ENCODE data around the gene ATP7A.

The ATP7A gene

DNA sequence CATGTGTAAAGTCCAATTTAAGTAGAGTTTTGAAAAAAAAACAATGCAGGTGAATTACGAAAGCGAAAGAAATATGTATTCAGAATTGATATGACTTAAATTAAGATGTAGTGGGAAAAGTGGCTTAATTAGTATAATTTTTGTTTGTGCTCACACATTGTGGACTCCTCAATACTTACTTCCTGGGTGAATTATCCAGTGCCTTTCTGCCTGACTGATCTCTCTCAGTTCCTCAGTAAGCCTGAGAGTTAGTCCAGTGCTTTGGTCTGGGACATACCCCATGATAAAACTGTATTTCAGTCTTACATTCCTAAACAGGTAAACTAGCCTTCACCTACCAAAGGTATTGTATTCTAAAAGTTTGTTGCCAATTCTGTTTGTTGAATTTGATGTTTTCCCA is 50.6 kb downstream of the ATP7A start:
- DNase-seq (ENCODE audit: insufficient read length, low spot score), result no peak
- TF ChIP-seq POLR2A (IDR thresholded peaks at IDR 0.05; ENCODE audit: low read depth, low read length), result no peak
- no peak for FAIRE-seq

GRCh38 chrX:77962068-77962902 is 51.8 kb downstream of the ATP7A start:
- no peak for DNase-seq (ENCODE audit: insufficient read length, low spot score)
- TF ChIP-seq POLR2A (IDR thresholded peaks at IDR 0.05; ENCODE audit: low read depth, low read length), result no peak
- FAIRE-seq, result no peak

DNA sequence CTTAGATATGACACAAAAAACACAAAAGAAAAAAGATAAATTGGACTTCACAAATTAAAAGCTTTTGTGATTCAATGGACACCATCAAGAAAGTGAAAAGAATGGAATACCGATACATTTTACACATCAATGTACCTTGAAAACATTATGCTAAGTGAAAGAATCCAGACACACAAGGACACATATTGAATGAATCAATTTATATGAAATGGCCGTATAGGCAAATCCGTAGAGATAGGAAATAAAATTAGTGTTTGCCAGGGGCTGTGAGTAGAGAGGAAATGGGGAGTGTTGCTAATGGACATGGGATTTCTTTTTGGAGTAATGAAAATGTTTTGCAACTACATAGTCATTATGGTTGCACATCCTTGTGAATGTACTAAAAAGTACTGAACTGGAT is 55.9 kb downstream of the ATP7A start:
- TF ChIP-seq POLR2A (IDR thresholded peaks at IDR 0.05; ENCODE audit: low read depth, low read length), result no peak
- FAIRE-seq, result no peak
- no peak for DNase-seq (ENCODE audit: insufficient read length, low spot score)

DNA sequence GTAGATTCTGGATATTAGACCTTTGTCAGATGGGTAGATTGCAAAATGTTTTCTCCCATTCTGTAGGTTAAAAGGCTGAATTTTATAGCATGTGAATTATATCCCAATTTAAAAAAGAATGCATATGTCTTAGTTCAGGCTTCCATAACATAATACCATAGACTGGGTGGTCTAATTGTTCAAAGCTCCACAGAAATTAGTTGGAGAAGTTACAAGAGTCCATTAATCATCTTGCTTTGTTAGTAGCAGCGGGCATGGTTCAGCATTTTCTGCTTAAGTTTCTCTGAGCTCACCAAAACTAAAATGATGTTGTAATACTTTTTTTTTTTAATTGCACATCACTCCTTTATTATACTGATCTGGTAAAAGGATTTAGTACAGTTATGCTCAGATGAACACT is 57.1 kb downstream of the ATP7A start:
- TF ChIP-seq POLR2A (IDR thresholded peaks at IDR 0.05; ENCODE audit: low read depth, low read length), result no peak
- DNase-seq (ENCODE audit: insufficient read length, low spot score), result no peak
- no peak for FAIRE-seq

DNA sequence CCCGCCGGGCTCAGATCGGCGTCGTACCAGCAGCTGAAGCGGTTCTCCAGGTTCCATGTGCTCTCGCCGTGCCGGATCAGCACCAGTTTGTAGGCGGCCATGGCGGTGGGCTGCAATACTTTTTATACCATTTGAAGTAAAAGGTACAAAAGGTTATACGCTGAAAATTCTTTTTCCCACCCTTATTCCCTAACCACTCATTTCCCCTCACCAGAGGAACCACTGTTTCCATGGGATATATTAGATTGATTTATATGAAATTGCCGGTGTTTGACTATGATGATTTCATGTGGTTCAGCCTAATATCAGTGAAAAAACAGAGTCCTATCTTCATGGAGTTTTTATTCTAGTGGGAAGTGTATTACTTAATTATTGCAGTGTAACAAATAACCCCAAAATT is 59.0 kb downstream of the ATP7A start, which contains the start of gene PGAM4:
PGAM4 (minus strand) TSS at position 101 of the 400 bp plus-strand sequence; CDS start at position 101, 0 bp downstream.
- DNase-seq (ENCODE audit: insufficient read length, low spot score) (no peak), FAIRE-seq (no peak)
- TF ChIP-seq POLR2A (IDR thresholded peaks at IDR 0.05; ENCODE audit: low read depth, low read length), result no peak

DNA sequence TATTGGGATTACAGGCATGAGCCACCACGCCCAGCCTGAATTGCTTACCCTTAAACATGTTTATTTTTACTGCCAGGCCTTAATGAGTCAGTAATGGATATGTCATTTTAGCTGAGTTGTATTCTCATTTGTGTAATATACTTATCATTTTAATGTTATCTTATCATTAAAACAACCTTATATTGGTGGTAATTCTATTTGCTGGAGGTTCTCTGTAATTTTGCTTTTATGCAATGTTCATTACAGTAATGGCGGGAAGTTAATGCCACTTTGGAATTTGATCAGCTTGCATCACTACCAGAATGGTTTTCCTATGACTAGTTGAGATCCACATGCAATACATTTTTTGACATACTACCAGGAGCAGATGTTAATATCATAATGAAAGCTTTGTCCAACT is 65.3 kb downstream of the ATP7A start:
- no peak for TF ChIP-seq POLR2A (IDR thresholded peaks at IDR 0.05; ENCODE audit: low read depth, low read length)
- no peak for DNase-seq (ENCODE audit: insufficient read length, low spot score)
- FAIRE-seq, result no peak

GRCh38 chrX:77977095-77977494 is 66.6 kb downstream of the ATP7A start:
- FAIRE-seq, result no peak
- no peak for TF ChIP-seq POLR2A (IDR thresholded peaks at IDR 0.05; ENCODE audit: low read depth, low read length)
- no peak for DNase-seq (ENCODE audit: insufficient read length, low spot score)

DNA sequence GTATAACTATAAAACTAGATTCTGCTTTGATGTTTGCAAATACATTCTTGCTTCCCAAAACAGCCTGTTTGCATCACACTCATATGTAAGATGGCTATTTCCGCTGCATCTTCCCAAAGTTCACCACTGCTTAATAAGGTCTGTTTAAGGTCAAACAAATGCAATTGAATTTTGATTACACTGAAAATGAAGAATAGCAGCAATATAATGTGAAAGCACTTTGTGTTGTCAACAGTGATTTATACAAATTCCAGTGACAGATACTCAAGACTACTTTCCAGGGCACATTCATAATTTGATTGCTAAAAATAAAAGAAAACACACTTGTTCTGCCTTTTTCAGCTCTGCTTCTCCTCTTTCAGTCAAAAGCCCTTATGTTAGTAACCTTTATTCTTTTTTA is 67.0 kb downstream of the ATP7A start:
- FAIRE-seq, result no peak
- no peak for DNase-seq (ENCODE audit: insufficient read length, low spot score)
- no peak for TF ChIP-seq POLR2A (IDR thresholded peaks at IDR 0.05; ENCODE audit: low read depth, low read length)

DNA sequence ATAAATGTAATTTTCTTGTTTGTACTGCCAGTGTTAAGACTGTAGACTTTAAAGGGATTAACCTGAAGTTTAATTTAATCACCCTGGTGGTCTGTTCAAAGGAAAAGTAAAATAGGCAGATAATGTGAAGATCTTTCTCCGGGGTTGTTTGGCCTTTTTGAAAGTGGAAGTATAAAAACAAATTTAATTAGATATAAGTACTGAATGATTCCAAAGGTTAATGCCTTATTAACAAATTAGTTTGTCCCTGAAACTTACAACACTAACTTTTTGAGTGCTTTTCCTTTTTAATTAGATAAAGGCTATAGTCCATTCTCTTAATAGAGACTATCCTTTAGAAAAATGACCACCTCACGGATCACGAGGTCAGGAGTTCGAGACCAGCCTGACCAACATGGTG is 69.4 kb downstream of the ATP7A start:
- FAIRE-seq (no peak), DNase-seq (ENCODE audit: insufficient read length, low spot score) (no peak)

DNA sequence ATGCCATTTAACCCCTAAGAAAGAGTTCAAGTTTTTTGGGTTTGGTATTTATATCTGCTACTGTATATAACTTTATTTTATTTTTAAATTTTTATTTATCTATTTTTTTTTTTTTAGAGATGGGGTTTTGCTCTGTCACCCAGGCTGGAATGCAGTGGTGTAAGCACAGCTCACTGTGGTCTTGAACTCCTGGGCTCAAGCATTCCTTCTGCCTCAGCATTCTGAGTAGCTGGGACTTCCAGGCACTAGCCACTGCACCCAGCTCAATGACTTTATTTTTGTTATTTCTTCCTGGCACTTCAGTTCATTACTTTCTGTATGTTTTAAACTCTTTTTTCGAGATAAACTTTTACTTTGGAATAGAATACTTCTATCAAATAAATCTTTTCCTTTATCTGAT is 101.4 kb downstream of the ATP7A start:
- DNase-seq (ENCODE audit: insufficient read length, low spot score) (no peak), FAIRE-seq (no peak)
- TF ChIP-seq POLR2A (IDR thresholded peaks at IDR 0.05; ENCODE audit: low read depth, low read length), result no peak

More for the DNA sequence above, 69.4 kb downstream of the ATP7A start:
- TF ChIP-seq POLR2A (IDR thresholded peaks at IDR 0.05; ENCODE audit: low read depth, low read length), result no peak

DNA sequence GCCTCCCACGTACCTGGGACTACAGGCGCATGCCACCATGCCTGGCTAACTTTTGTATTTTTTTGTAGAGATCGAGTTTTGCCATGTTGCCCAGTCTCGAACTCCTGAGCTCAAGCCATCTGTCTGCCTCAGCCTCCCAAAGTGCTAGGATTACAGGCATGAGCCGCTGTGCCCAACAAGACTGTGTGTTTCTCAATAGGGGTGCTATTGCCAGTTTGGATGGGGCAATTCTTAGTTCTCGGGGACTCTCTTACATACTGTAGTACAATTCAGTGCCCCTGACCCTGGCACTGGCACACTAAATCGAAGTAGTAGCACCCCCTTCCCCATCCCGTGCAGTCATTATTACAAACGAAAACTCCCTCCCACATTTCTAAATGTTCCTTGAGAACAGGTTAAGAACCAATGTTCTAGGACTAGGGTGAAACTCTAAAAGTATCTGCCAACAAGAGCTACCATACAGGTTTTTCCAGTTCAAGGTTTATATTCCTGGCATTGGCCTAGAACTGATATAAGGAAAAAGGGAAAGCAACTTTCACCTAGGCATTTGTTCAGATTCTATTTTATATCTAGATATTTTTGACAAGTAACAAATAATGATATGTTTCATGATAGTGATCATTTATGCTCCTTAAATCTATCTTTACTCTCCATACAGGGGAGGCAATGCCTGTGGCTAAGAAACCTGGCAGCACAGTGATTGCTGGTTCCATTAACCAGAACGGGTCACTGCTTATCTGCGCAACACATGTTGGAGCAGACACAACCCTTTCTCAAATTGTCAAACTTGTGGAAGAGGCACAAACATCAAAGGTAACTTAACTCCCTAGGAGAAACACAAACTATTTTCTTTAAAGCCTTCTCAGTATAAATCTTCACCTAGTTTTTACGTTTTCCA is 109.3 kb downstream of the ATP7A start:
- TF ChIP-seq POLR2A (IDR thresholded peaks at IDR 0.05; ENCODE audit: low read depth, low read length), result no peak
- DNase-seq (ENCODE audit: insufficient read length, low spot score) (no peak), FAIRE-seq (no peak)

DNA sequence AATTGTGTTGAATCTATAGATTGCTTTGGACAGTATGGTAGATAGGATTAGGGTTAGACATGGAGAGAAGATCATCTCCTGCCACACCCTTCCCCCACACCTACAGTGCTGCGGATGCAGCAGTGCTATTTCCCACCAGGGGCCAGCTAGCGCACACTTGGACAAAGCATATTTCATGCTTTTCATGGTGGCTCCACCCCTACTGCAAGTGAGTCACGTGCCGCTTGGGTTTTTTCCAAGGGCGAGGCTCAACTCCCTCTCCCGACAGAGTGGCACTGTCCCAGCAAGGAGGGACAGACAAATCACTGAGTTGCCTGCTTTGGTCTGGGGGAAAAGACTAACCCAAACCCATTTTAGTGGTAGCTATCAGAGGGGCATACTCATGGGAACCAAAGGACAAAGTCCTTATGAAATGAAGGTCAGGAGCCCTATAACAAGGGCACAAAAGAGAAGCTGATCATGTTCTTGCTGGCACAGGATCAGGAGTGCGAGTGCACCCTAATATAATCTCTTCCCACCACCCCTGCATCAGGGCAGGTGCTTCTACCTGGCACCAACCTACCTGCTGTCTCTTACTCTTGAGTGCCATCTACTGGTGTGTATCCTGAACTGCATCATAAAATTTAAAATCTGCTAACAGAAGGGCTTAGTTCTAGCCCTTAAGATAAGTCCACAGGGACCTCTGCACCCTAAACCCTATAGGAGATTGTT is 114.0 kb downstream of the ATP7A start:
- FAIRE-seq (peak; percentile 71), DNase-seq (ENCODE audit: insufficient read length, low spot score) (peak; percentile 24)

GRCh38 chrX:78027798-78028197 is 117.3 kb downstream of the ATP7A start:
- no peak for DNase-seq (ENCODE audit: insufficient read length, low spot score)
- FAIRE-seq, result no peak
- TF ChIP-seq POLR2A (IDR thresholded peaks at IDR 0.05; ENCODE audit: low read depth, low read length), result no peak

More for the DNA sequence above, 114.0 kb downstream of the ATP7A start:
- TF ChIP-seq POLR2A (IDR thresholded peaks at IDR 0.05; ENCODE audit: low read depth, low read length), result no peak

DNA sequence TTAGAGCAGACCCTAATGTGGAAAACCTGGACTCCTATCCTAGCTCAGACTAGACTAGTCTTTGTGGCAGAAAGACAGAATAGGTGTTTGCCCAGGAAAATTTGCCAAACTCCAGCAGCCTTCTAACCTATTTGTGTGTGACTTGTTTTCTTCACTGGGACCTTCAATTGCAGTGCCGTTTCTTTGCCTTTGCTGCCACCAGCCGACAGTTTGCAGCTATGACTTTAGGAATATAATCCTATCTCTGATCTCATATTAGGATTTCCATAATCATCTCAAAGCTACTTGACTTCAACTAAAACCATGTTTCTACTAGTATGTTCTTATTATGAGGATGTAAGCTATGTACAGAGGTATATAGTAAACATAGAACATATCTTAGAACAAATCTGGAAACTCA is 119.2 kb downstream of the ATP7A start:
- DNase-seq (ENCODE audit: insufficient read length, low spot score) (peak; percentile 4), FAIRE-seq (no peak)
- no peak for TF ChIP-seq POLR2A (IDR thresholded peaks at IDR 0.05; ENCODE audit: low read depth, low read length)
